H9 (cell line): Measurements from ENCODE around the gene NEK6. TPM values are rescaled to one million over a fixed set of nuclear protein-coding genes. Genes with fewer than 3 reads are reported as not detected.

ENCODE experiments used
- DNase-seq: peaks from one replicate; pipeline ENCODE4 v3.0.0-alpha.2; 2017
- H2AFZ ChIP-seq: one replicate; pipeline ENCODE4 v1.6.1; 2013; ENCODE audit warnings: mild to moderate bottlenecking, low read length, control low read depth, moderate library complexity
- H2AK5ac ChIP-seq: 2 replicates; pipeline ENCODE4 v1.6.1; 2013; ENCODE audit warnings: low read length, control low read depth, mixed read lengths; ENCODE audit not compliant: insufficient read length
- H2BK120ac ChIP-seq: one replicate; pipeline ENCODE4 v1.6.1; 2013; ENCODE audit warnings: low read depth, mild to moderate bottlenecking, low read length, control low read depth, inconsistent platforms; ENCODE audit not compliant: poor library complexity, severe bottlenecking
- H2BK12ac ChIP-seq: 2 replicates; pipeline ENCODE4 v1.6.1; 2013; ENCODE audit warnings: low read length, control low read depth, mixed read lengths, low read depth; ENCODE audit not compliant: insufficient read length
- H2BK15ac ChIP-seq: 2 replicates; pipeline ENCODE4 v1.6.1; 2013; ENCODE audit warnings: low read depth, low read length, control low read depth
- H2BK20ac ChIP-seq: one replicate; pipeline ENCODE4 v1.6.1; 2013; ENCODE audit warnings: low read depth, mild to moderate bottlenecking, low read length, control low read depth, inconsistent platforms; ENCODE audit not compliant: poor library complexity, severe bottlenecking
- H2BK5ac ChIP-seq: 2 replicates; pipeline ENCODE4 v1.6.1; 2013; ENCODE audit warnings: low read length, control low read depth, mixed read lengths; ENCODE audit not compliant: insufficient read length
- H3K14ac ChIP-seq: 2 replicates; pipeline ENCODE4 v1.6.1; 2013; ENCODE audit warnings: low read length, control low read depth; ENCODE audit not compliant: insufficient read depth
- H3K18ac ChIP-seq: 2 replicates; pipeline ENCODE4 v1.6.1; 2013; ENCODE audit warnings: low read depth, mild to moderate bottlenecking, mixed read lengths, low read length, control low read depth; ENCODE audit not compliant: insufficient read length
- H3K23ac ChIP-seq: 2 replicates; pipeline ENCODE4 v1.6.1; 2013; ENCODE audit warnings: low read length, control low read depth, mixed read lengths, low read depth; ENCODE audit not compliant: insufficient read length
- H3K23me2 ChIP-seq: 2 replicates; pipeline ENCODE4 v1.6.1; 2013; ENCODE audit warnings: low read depth, mild to moderate bottlenecking, mixed read lengths, low read length, control low read depth; ENCODE audit not compliant: insufficient read length, poor library complexity, severe bottlenecking
- H3K27ac ChIP-seq: 2 replicates; pipeline ENCODE4 v1.5.1; 2013; ENCODE audit warnings: low read length, control low read depth, mixed read lengths, low read depth; ENCODE audit not compliant: insufficient read length
- H3K27me3 ChIP-seq: 2 replicates; pipeline ENCODE4 v1.6.1; 2013; ENCODE audit warnings: low read length, control low read depth, inconsistent platforms; ENCODE audit not compliant: insufficient read depth
- H3K4ac ChIP-seq: 2 replicates; pipeline ENCODE4 v1.6.1; 2013; ENCODE audit warnings: low read depth, mild to moderate bottlenecking, control low read depth, inconsistent platforms, low read length, moderate library complexity
- H3K4me1 ChIP-seq: 2 replicates; pipeline ENCODE4 v1.6.1; 2013; ENCODE audit warnings: low read length, control low read depth, inconsistent platforms; ENCODE audit not compliant: insufficient read depth
- H3K4me2 ChIP-seq: 2 replicates; pipeline ENCODE4 v1.6.1; 2013; ENCODE audit warnings: low read length, control low read depth, mixed read lengths; ENCODE audit not compliant: insufficient read length, insufficient read depth
- H3K56ac ChIP-seq: 2 replicates; pipeline ENCODE4 v1.6.1; 2013; ENCODE audit warnings: low read depth, mild to moderate bottlenecking, mixed read lengths, low read length, control low read depth; ENCODE audit not compliant: insufficient read length
- H3K79me1 ChIP-seq: 2 replicates; pipeline ENCODE4 v1.6.1; 2013; ENCODE audit warnings: low read depth, mild to moderate bottlenecking, moderate library complexity, low read length, control low read depth, inconsistent platforms; ENCODE audit not compliant: insufficient read depth, poor library complexity, severe bottlenecking
- H3K79me2 ChIP-seq: 2 replicates; pipeline ENCODE4 v1.6.1; 2013; ENCODE audit warnings: low read length, control low read depth, inconsistent platforms; ENCODE audit not compliant: insufficient read depth
- H3K9ac ChIP-seq: 2 replicates; pipeline ENCODE4 v1.6.1; 2013; ENCODE audit warnings: low read length, control low read depth, mixed read lengths; ENCODE audit not compliant: insufficient read length; ENCODE audit errors: extremely low read depth
- H3K9me3 ChIP-seq: one replicate; pipeline ENCODE4 v1.6.1; 2013; ENCODE audit warnings: low read depth, low read length, inconsistent platforms; ENCODE audit not compliant: control insufficient read depth
- H3T11ph ChIP-seq: one replicate; pipeline ENCODE4 v1.6.1; 2013; ENCODE audit warnings: mild to moderate bottlenecking, low read length, control low read depth, inconsistent platforms
- H4K20me1 ChIP-seq: one replicate; pipeline ENCODE4 v1.6.1; 2013; ENCODE audit not compliant: control insufficient read depth, insufficient read length, insufficient read depth
- H4K5ac ChIP-seq: 2 replicates; pipeline ENCODE4 v1.6.1; 2013; ENCODE audit warnings: low read depth, mild to moderate bottlenecking, mixed read lengths, low read length, control low read depth; ENCODE audit not compliant: insufficient read length
- H4K8ac ChIP-seq: replicated peaks from 2 replicates; pipeline ENCODE4 v1.6.1; 2013; ENCODE audit warnings: low read length, control low read depth, mixed read lengths, low read depth; ENCODE audit not compliant: insufficient read length
- H4K91ac ChIP-seq: 2 replicates; pipeline ENCODE4 v1.6.1; 2013; ENCODE audit warnings: low read depth, mild to moderate bottlenecking, moderate library complexity, mixed read lengths, low read length, control low read depth; ENCODE audit not compliant: insufficient read length
- H3K27ac Mint-ChIP-seq, 3 experiments: 2 replicates in 2 of 3; 3 replicates in 1 of 3; pipeline ENCODE4 v1.8.0; 2020 to 2021; ENCODE audit warnings: mixed read lengths in 3 of 3, mild to moderate bottlenecking in 1 of 3, moderate library complexity in 1 of 3
- H3K27me3 Mint-ChIP-seq: 2 replicates; pipeline ENCODE4 v1.8.0; 2021; ENCODE audit warnings: low read depth, mild to moderate bottlenecking, moderate library complexity, mixed read lengths
- H3K36me3 Mint-ChIP-seq, 3 experiments: 2 replicates in 2 of 3; 3 replicates in 1 of 3; pipeline ENCODE4 v1.8.0; 2020 to 2021; ENCODE audit warnings: low read depth in 3 of 3, mixed read lengths in 3 of 3; ENCODE audit not compliant: insufficient read depth in 1 of 3
- H3K4me1 Mint-ChIP-seq, 2 experiments: 2 replicates each; pipeline ENCODE4 v1.8.0; 2020; ENCODE audit warnings: mixed read lengths in 2 of 2
- H3K4me3 Mint-ChIP-seq, 2 experiments: 2 replicates in 1 of 2; 3 replicates in 1 of 2; pipeline ENCODE4 v1.8.0; 2020 to 2021; ENCODE audit warnings: mild to moderate bottlenecking in 2 of 2, mixed read lengths in 2 of 2, moderate library complexity in 1 of 2
- H3K9me3 Mint-ChIP-seq, 2 experiments: 2 replicates in 1 of 2; 3 replicates in 1 of 2; pipeline ENCODE4 v1.8.0; 2020; ENCODE audit warnings: mild to moderate bottlenecking in 2 of 2, mixed read lengths in 2 of 2, moderate library complexity in 1 of 2
- WGBS: extraction: QIAGEN DNeasy Blood & Tissue Kit; methylation state at CpG from one replicate; pipeline ENCODE4 v1.1.7; 2013; ENCODE audit warnings: missing lambda C conversion rate, low lambda C conversion rate, mixed read lengths; ENCODE audit not compliant: insufficient read length; ENCODE audit errors: extremely low coverage; 5-methylcytosine and 5-hydroxymethylcytosine counted together
- total RNA-seq: library from RNA; stranded (reverse); gene quantifications from 2 replicates; pipeline ENCODE4 v1.2.1, GENCODE V29; 2021
- TF ChIP-seq, protein P1 (sequence below): fragments of 200-600 bp; sonication (generic); conservative IDR thresholded peaks from 3 replicates; pipeline ENCODE4 v1.8.0; 2021; ENCODE audit warnings: antibody characterized with exemption, mild to moderate bottlenecking

Gene NEK6
- total RNA-seq, 1 experiment from 2014 or later, result 14.3 TPM

GRCh38 chr9:124267271-124267807 is 9.6 kb downstream of the NEK6 start:
- peaks cover 2% of the 10 kb centered on the region for H3K23me2 ChIP-seq
- H4K20me1 ChIP-seq, result no peaks in the 10 kb centered on the region
- H3K36me3 Mint-ChIP-seq, result no peaks in the 10 kb centered on the region
- H3K27ac Mint-ChIP-seq, result peak overlapping the region in 2 of 3 experiments; percentile 9 to 78; a peak in 1 of 7 replicates
- H3T11ph ChIP-seq, result no peak overlapping the region
- H2BK15ac ChIP-seq, result no peak overlapping the region
- H3K79me1 ChIP-seq, result no peaks in the 10 kb centered on the region
- H2AK5ac ChIP-seq, result no peak overlapping the region
- H3K9me3 Mint-ChIP-seq, result no peaks in the 10 kb centered on the region
- peaks cover 26 to 42% of the 10 kb centered on the region in 2 experiments for H3K4me1 Mint-ChIP-seq
- H3K27ac ChIP-seq, result no peak overlapping the region
- no peak overlapping the region for H2BK20ac ChIP-seq
- no peak overlapping the region for H3K23ac ChIP-seq
- no peak overlapping the region for H3K9ac ChIP-seq
- H3K4me1 ChIP-seq, result peaks cover 7% of the 10 kb centered on the region; the same call in 1 of the 2 replicates
- no peaks in the 10 kb centered on the region for H3K27me3 ChIP-seq
- DNase-seq, result no peak
- TF ChIP-seq, protein P1, sequence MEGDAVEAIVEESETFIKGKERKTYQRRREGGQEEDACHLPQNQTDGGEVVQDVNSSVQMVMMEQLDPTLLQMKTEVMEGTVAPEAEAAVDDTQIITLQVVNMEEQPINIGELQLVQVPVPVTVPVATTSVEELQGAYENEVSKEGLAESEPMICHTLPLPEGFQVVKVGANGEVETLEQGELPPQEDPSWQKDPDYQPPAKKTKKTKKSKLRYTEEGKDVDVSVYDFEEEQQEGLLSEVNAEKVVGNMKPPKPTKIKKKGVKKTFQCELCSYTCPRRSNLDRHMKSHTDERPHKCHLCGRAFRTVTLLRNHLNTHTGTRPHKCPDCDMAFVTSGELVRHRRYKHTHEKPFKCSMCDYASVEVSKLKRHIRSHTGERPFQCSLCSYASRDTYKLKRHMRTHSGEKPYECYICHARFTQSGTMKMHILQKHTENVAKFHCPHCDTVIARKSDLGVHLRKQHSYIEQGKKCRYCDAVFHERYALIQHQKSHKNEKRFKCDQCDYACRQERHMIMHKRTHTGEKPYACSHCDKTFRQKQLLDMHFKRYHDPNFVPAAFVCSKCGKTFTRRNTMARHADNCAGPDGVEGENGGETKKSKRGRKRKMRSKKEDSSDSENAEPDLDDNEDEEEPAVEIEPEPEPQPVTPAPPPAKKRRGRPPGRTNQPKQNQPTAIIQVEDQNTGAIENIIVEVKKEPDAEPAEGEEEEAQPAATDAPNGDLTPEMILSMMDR, result no peak
- WGBS, result no CpG with 5 or more reads among the region's 15 CpGs
- H3K79me2 ChIP-seq, result no peaks in the 10 kb centered on the region; the same call in 1 of the 2 replicates
- no peak overlapping the region for H2BK12ac ChIP-seq
- no peak overlapping the region for H3K14ac ChIP-seq
- H3K9me3 ChIP-seq, result no peaks in the 10 kb centered on the region
- no peaks in the 10 kb centered on the region; the same call in none of the 2 replicates for H3K27me3 Mint-ChIP-seq
- H2BK120ac ChIP-seq, result no peak overlapping the region
- no peak overlapping the region for H3K4ac ChIP-seq
- no peak overlapping the region for H2BK5ac ChIP-seq
- no peak overlapping the region for H3K56ac ChIP-seq
- no peak overlapping the region for H4K8ac ChIP-seq
- H2AFZ ChIP-seq, result no peak overlapping the region
- H4K5ac ChIP-seq, result no peak overlapping the region
- no peak overlapping the region for H3K18ac ChIP-seq
- no peak overlapping the region for H3K4me2 ChIP-seq
- H4K91ac ChIP-seq, result no peak overlapping the region
- no peak overlapping the region for H3K4me3 Mint-ChIP-seq
